Measurements from ENCODE around the gene RABL2A.
"Not testable (repeated sequence)": the region's sequence is repeated elsewhere in the genome, so short reads cannot be mapped to it uniquely, and the experiment has no call there.

Gene RABL2A

DNA sequence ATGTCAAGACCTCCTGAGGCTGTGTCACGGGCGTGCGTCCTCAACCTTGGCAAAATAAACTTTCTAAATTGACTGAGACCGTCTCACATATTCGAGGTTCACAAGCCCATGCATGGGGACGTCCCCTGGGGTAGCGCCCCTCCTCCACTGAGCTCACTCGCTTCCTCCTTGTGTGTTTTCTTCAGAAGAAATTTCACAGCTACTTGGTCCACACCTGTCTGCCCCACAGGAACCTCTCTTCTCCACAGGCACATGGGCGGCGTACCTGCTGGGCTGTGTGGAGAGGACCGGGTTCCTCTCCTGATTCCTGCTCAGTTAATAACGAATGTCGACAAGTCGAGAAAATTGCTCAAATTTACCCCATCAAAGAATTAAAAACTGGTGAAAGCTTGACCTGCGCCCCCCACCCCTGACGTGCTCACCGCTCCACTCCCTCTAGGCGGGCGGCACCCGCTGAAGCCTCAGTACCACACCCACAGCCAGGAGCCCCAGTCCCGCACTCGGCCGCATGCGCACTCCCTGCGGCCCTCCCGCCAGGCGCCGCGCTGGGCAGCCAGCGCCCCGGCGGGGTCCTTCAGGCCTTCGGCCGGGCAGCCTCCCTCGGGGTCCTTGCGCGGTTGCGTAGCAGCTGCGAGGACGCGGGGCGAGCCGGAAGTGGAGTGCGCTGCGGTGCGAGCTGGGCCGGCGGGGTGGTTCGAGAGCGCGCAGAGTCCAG, at the start of gene RABL2A:
Gene RABL2A (plus strand): TSS at position 651 of the 715 bp plus-strand sequence. CDS start 1,341 bp downstream, outside the sequence.
- H3K9ac ChIP-seq (ENCODE audit: low read length), result peak within 1 kb of the TSS; percentile 76
- H3K9me3 ChIP-seq (ENCODE audit: control insufficient read depth, low read length); H3K4me1 ChIP-seq (ENCODE audit: control insufficient read depth, insufficient read depth, low read length); H3K27me3 ChIP-seq (replicated peaks; ENCODE audit: control insufficient read depth, insufficient read depth, low read length); H3K36me3 ChIP-seq (ENCODE audit: control insufficient read depth, insufficient read depth, low read length, severe bottlenecking): not testable (repeated sequence)
- peak; percentile 85 for DNase-seq (ENCODE audit: low read depth)
- peak within 1 kb of the TSS; percentile 79 for H3K4me3 ChIP-seq (ENCODE audit: low read length)

DNA sequence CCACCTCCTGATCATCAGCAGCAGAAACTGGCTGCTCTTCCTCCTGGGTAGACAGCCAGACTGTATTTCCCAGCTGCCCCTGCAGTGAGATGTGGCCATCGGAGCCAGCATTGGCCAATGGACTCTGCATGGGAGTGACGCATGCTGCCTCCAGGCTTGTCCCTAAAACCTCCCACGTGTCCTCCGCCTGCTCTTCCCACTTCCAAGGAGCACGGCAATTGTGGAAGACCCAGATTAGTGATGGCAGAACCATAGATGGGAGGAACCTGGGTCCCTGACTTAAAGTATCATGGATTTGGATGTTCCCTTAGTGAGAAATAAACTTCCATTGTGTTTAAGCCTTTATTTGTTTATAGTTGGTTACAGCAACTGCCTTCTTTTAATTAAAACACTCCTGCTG, 48.6 kb upstream of the RABL2A start:
- H3K27me3 ChIP-seq (replicated peaks; ENCODE audit: control insufficient read depth, insufficient read depth, low read length); H3K4me3 ChIP-seq (ENCODE audit: low read length); H3K9me3 ChIP-seq (ENCODE audit: control insufficient read depth, low read length); H3K36me3 ChIP-seq (ENCODE audit: control insufficient read depth, insufficient read depth, low read length, severe bottlenecking); H3K9ac ChIP-seq (ENCODE audit: low read length); DNase-seq (ENCODE audit: low read depth); H3K4me1 ChIP-seq (ENCODE audit: control insufficient read depth, insufficient read depth, low read length): not testable (repeated sequence)

DNA sequence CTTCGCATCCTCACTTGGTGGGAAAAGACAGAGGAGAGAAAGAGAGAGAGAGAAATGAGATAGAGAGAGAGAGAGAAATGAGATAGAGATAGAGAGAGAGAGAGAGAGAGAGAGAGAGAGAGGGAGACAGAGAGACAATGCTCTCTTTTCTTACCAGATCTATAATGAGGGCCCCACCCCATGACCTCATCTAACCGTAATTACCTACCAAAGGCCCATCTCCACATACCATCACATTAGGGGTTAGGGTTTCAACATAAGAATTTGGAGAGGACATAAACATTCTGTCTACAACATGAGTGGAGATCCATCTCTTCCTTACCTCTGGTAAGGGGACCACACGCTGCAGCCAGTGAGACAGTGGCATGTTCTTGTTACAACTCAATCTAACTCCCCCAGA, 44.6 kb upstream of the RABL2A start:
- not testable (repeated sequence) for H3K4me3 ChIP-seq (ENCODE audit: low read length); H3K27me3 ChIP-seq (replicated peaks; ENCODE audit: control insufficient read depth, insufficient read depth, low read length); DNase-seq (ENCODE audit: low read depth); H3K9me3 ChIP-seq (ENCODE audit: control insufficient read depth, low read length); H3K36me3 ChIP-seq (ENCODE audit: control insufficient read depth, insufficient read depth, low read length, severe bottlenecking); H3K9ac ChIP-seq (ENCODE audit: low read length)
- H3K4me1 ChIP-seq (ENCODE audit: control insufficient read depth, insufficient read depth, low read length), result peaks cover 10% of the 10 kb centered on the region

DNA sequence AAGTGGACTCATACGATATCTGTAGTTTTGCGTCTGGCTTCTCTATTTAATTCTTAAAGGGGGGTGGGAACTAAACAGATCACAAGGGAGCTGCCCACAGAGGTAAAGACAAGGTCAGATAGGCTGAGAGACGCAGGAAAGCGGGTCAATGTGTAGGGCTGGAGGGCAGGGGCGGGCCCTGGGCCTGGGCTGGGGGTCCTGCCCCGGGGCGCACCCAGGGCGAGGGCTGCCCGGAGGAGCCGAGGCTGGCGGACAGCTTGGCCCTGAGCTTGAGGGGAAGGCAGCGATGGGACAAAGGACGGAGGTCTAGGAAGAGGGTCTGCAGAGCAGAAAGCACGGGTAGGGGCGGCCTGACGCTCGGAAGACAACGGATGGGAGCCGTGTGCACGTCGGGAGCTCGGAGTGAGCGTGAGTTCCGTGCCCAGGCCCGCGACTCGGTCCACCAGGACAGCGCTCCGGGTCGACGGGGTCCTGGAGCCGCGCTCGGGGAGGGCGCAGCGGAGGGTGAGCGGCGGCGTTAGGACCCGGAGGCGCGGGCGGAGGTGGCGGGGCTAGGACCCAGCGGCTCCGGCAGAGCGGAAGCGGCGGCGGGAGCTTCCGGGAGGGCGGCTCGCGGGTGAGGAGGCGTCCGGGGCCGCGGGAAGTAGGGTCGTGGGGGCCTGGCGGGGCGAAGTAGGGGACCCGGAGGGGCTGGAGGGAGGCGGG, 43.4 kb upstream of the RABL2A start:
- not testable (repeated sequence) for H3K9me3 ChIP-seq (ENCODE audit: control insufficient read depth, low read length); H3K27me3 ChIP-seq (replicated peaks; ENCODE audit: control insufficient read depth, insufficient read depth, low read length); H3K36me3 ChIP-seq (ENCODE audit: control insufficient read depth, insufficient read depth, low read length, severe bottlenecking)
- H3K4me3 ChIP-seq (ENCODE audit: low read length), result peak overlapping the region; percentile 85
- DNase-seq (ENCODE audit: low read depth), result peak; percentile 89
- H3K9ac ChIP-seq (ENCODE audit: low read length), result peak overlapping the region; percentile 89
- H3K4me1 ChIP-seq (ENCODE audit: control insufficient read depth, insufficient read depth, low read length), result peaks cover 10% of the 10 kb centered on the region

DNA sequence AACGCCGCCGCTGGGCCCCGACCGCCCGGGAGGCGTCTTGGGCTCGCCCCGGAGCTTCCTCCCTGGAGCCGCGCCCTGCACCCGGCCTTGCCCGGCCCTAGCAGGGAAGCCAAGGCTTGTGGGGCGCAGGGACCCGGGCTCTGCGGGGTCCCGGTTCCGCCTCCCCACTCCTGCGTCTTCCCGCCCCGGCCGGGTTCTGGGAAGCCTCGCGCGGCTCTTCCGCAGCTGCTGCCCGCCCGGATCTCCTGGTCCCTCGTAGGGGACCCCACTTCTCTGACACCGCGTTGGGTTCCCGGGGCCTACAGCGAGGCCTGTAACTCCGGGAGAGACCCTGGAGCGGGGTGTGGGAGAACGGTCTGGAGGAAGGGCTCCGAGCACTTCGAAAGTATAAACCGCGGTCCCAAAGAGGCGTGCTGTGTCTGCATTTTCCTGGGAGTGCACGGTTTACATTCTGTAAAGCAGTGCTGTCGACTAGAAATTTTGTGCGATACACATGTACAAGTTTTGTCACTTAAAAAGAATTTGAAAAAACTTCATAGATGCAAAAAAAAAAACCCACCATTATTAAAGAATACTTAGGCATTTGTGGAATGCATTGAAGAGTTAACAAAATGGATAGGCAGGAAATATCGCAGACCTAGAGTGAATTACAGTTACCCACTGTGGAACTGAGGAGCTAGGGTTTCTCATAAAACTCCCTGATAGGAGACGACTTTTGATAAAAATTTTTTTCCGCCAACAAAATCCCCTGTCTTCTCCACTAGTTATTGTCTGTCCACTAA, 42.6 kb upstream of the RABL2A start:
- H3K9ac ChIP-seq (ENCODE audit: low read length), result peak overlapping the region; percentile 89
- peaks cover 10% of the 10 kb centered on the region for H3K4me1 ChIP-seq (ENCODE audit: control insufficient read depth, insufficient read depth, low read length)
- peak; percentile 44 for DNase-seq (ENCODE audit: low read depth)
- H3K9me3 ChIP-seq (ENCODE audit: control insufficient read depth, low read length); H3K27me3 ChIP-seq (replicated peaks; ENCODE audit: control insufficient read depth, insufficient read depth, low read length); H3K36me3 ChIP-seq (ENCODE audit: control insufficient read depth, insufficient read depth, low read length, severe bottlenecking): not testable (repeated sequence)
- peak overlapping the region; percentile 86 for H3K4me3 ChIP-seq (ENCODE audit: low read length)

DNA sequence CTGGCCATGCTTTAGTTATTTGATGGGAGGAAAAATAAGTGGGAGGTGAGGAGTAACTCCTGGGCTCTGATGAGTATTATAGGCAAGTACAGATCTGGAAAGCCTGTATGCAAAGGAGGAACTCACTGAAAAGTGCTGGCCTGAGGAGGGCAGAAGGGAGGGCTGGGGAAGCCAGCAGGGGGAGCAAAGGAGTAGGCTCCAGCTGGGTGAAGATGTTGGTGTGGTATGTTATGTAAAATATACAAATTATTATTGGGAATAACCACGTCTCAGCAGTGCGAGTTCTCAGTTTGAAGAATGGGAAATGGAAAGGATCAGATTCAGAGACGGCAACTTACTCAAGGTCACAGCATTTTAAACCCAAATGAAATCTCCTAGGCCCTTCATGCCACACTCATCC, 39.9 kb upstream of the RABL2A start:
- H3K9ac ChIP-seq (ENCODE audit: low read length); H3K27me3 ChIP-seq (replicated peaks; ENCODE audit: control insufficient read depth, insufficient read depth, low read length); H3K4me3 ChIP-seq (ENCODE audit: low read length); H3K36me3 ChIP-seq (ENCODE audit: control insufficient read depth, insufficient read depth, low read length, severe bottlenecking); H3K9me3 ChIP-seq (ENCODE audit: control insufficient read depth, low read length): not testable (repeated sequence)
- DNase-seq (ENCODE audit: low read depth), result peak; percentile 65
- peaks cover 10% of the 10 kb centered on the region for H3K4me1 ChIP-seq (ENCODE audit: control insufficient read depth, insufficient read depth, low read length)

DNA sequence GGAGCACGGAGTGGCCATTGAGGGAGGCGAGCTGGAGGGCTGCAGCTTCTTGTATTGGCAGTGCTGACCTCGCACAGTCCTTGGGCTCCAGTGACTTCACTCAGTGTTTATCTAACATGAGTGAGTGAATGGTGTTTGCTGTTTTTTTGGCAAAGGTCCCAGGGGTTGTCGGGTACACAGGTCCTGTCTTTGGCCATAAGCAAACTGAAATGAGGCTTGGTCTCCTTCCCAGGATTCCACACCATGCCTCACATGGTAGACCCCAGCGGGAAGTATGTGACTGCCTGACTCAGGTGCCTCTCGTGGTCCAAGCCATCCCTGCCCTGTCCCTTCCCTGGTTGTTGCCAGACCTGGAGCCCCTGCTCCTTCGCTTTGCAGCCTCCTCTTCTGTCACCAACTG, 37.5 kb upstream of the RABL2A start:
- not testable (repeated sequence) for DNase-seq (ENCODE audit: low read depth); H3K27me3 ChIP-seq (replicated peaks; ENCODE audit: control insufficient read depth, insufficient read depth, low read length); H3K36me3 ChIP-seq (ENCODE audit: control insufficient read depth, insufficient read depth, low read length, severe bottlenecking); H3K9me3 ChIP-seq (ENCODE audit: control insufficient read depth, low read length); H3K9ac ChIP-seq (ENCODE audit: low read length); H3K4me3 ChIP-seq (ENCODE audit: low read length); H3K4me1 ChIP-seq (ENCODE audit: control insufficient read depth, insufficient read depth, low read length)

DNA sequence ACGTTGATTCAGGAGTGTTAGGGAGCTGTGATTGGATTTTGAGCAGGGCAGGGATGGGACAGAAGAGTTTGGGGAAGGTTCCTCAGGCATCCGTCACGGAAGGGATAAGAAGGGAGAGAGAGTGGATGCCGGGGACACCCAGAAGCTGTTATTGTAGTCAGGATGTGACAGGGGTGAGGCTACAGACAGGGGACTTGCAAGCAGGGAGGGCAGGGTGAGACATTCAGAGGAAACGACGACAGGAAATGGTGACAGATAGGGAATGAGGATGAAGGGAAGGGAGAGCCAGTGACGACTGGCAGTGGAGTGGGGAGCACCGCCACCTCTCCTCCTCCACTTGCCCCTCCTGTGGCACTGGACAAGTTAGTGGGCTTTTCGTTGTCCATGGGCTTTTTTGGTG, 35.1 kb upstream of the RABL2A start:
- not testable (repeated sequence) for H3K9me3 ChIP-seq (ENCODE audit: control insufficient read depth, low read length); H3K27me3 ChIP-seq (replicated peaks; ENCODE audit: control insufficient read depth, insufficient read depth, low read length); DNase-seq (ENCODE audit: low read depth); H3K4me1 ChIP-seq (ENCODE audit: control insufficient read depth, insufficient read depth, low read length); H3K9ac ChIP-seq (ENCODE audit: low read length); H3K36me3 ChIP-seq (ENCODE audit: control insufficient read depth, insufficient read depth, low read length, severe bottlenecking); H3K4me3 ChIP-seq (ENCODE audit: low read length)

DNA sequence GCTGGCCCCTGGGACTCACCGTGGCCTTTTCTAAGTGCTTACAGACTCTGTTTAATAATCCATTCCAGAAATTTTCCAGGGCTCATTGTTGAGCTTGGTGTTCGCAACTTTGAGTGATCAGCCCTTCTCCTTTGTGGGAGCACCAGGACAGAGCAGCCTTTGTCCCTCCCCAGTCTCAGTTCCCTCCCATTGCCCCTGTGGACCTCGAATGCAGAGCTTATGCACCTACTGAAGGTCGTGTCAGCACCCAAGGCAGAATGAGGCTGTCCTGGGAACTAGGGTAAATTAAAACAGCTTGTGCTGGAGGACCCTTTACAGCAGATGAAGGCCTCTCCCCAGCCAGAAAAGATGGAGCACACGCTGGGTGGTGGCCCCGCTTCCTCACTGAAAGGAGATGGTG, 33.8 kb upstream of the RABL2A start:
- not testable (repeated sequence) for H3K9me3 ChIP-seq (ENCODE audit: control insufficient read depth, low read length); H3K4me1 ChIP-seq (ENCODE audit: control insufficient read depth, insufficient read depth, low read length); H3K4me3 ChIP-seq (ENCODE audit: low read length); H3K27me3 ChIP-seq (replicated peaks; ENCODE audit: control insufficient read depth, insufficient read depth, low read length); H3K36me3 ChIP-seq (ENCODE audit: control insufficient read depth, insufficient read depth, low read length, severe bottlenecking); DNase-seq (ENCODE audit: low read depth); H3K9ac ChIP-seq (ENCODE audit: low read length)

DNA sequence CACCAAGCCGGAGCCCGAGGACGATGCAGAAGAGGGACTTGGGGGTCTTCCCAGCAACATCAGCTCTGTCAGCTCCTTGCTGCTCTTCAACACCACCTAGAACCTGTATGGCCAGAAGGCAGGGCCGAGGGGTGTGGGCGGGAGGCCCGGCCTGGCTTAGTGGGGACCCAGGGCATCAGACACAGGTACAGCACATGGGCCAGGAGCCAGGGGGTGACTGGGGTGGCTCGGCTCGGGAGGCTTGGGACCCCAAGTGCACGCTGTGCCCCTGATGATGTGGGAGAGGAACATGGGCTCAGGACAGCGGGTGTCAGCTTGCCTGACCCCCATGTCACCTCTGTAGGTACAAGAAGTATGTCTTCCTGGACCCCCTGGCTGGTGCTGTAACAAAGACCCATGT, 31.3 kb upstream of the RABL2A start:
- H3K36me3 ChIP-seq (ENCODE audit: control insufficient read depth, insufficient read depth, low read length, severe bottlenecking); H3K9me3 ChIP-seq (ENCODE audit: control insufficient read depth, low read length); DNase-seq (ENCODE audit: low read depth); H3K27me3 ChIP-seq (replicated peaks; ENCODE audit: control insufficient read depth, insufficient read depth, low read length); H3K4me1 ChIP-seq (ENCODE audit: control insufficient read depth, insufficient read depth, low read length); H3K9ac ChIP-seq (ENCODE audit: low read length); H3K4me3 ChIP-seq (ENCODE audit: low read length): not testable (repeated sequence)

DNA sequence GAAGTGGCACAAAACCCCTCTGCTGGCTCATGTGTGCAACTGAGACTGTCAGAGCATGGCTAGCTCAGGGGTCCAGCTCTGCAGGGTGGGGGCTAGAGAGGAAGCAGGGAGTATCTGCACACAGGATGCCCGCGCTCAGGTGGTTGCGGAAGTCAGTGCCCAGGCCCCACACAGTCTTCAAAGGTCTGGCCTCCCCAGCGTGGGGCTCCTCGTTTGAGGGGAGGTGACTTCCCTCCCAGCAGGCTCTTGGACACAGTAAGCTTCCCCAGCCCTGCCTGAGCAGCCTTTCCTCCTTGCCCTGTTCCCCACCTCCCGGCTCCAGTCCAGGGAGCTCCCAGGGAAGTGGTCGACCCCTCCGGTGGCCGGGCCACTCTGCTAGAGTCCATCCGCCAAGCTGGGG, 29.9 kb upstream of the RABL2A start:
- H3K27me3 ChIP-seq (replicated peaks; ENCODE audit: control insufficient read depth, insufficient read depth, low read length); H3K4me3 ChIP-seq (ENCODE audit: low read length); DNase-seq (ENCODE audit: low read depth); H3K36me3 ChIP-seq (ENCODE audit: control insufficient read depth, insufficient read depth, low read length, severe bottlenecking); H3K9ac ChIP-seq (ENCODE audit: low read length); H3K4me1 ChIP-seq (ENCODE audit: control insufficient read depth, insufficient read depth, low read length); H3K9me3 ChIP-seq (ENCODE audit: control insufficient read depth, low read length): not testable (repeated sequence)
